RCC 7860 (cell line): Measurements from ENCODE around the gene ACADS.

Source experiments
- DNase-seq: peaks from one replicate; pipeline ENCODE4 v3.0.0-alpha.2; 2015; ENCODE audit warnings: low spot score
- FAIRE-seq: peaks from 2 replicates; lab custom pipeline; 2012; peaks lifted over from hg19 to GRCh38; lab: Jason Lieb, UNC

Gene ACADS

DNA sequence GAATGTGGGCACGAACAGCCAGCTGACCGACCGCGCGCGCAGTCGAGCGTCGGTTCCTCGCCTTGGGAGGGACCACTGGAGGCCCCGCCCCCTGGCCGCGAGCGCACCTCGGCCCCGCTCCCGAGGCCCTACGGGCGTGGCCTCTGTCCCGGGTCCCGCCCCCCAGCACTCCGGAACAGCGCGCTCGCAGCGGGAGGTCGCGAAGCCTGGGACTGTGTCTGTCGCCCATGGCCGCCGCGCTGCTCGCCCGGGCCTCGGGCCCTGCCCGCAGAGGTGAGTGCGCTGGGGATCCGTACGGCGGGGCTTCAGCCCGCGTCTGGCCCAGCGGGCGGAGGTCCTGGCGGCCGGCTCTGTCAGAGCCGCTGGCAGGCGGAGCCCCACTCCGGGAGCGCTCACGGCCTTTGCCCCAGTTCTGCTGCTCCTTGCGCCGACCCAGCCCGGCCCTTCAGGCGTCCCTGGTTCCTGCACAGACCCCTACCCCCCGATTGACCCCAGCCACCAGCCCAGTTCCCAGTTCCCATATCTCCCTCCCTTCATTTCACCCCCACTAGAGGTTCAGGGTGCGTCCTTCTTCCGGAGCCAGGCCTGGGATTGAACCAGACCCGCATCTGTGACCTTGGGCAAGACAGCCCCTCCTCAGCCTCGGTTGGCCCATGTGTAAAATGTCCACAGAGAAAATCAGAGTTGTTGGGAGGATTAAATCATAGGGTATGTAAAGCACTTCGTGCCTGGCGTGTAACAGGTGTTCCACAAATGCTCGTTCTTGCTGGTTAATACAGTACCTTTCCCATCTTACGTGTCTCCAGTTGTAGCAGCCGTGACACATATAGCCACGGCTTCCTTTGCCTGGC lies at the start of gene ACADS:
Gene ACADS (plus strand): TSS at position 168 of the 851 bp plus-strand sequence. CDS start 60 bp downstream, at position 228.
- DNase-seq (peak; percentile 63), FAIRE-seq (no peak)

- DNase-seq = peak; percentile 19
Measured at GRCh38 chr12:120677765-120678473, 47.7 kb upstream of the ACADS start.

DNA sequence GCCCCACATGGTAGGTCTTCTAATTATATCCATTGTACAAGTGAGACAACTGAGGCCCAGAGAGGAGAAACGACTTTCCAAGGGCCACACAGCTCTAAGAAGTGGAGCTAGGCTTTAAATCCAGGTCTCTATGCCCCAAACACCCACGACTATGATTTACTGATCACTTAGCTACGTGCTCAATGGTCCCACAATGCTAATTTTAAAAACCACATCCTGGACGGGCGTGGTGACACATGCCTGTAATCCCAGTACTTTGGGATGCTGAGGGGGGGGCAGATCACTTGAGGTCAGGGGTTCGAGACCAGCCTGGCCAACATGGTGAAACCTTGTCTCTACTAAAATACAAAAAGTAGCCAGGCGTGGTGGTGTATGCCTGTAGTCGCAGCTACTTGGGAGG lies 47.1 kb upstream of the ACADS start:
- DNase-seq (no peak), FAIRE-seq (no peak)

More at GRCh38 chr12:120677765-120678473, 47.7 kb upstream of the ACADS start:
- FAIRE-seq = no peak

GRCh38 chr12:120680165-120680738 lies 45.4 kb upstream of the ACADS start:
- no peak for DNase-seq
- FAIRE-seq = no peak

GRCh38 chr12:120684523-120684932 lies 41.1 kb upstream of the ACADS start:
- FAIRE-seq (no peak), DNase-seq (peak; percentile 35)

DNA sequence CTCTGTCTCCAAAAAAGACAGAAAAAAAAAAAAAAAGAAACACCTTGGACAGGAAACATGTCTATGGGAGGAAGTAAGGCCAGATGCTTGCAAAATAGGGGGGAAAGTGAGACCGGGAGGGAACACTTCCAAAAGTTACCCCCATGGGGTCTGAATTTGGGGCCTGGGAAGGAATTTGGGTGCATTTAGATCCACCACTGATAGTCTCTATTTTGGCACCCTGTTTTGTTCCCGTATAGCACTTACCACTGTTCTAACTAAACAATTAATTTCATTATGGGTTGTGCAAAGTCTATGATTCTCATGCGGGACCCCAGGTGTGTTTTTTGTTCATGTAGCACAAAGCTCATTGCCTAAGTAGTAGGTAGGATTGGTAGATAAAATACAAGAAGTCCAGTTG lies 40.1 kb upstream of the ACADS start:
- FAIRE-seq (no peak), DNase-seq (no peak)

DNA sequence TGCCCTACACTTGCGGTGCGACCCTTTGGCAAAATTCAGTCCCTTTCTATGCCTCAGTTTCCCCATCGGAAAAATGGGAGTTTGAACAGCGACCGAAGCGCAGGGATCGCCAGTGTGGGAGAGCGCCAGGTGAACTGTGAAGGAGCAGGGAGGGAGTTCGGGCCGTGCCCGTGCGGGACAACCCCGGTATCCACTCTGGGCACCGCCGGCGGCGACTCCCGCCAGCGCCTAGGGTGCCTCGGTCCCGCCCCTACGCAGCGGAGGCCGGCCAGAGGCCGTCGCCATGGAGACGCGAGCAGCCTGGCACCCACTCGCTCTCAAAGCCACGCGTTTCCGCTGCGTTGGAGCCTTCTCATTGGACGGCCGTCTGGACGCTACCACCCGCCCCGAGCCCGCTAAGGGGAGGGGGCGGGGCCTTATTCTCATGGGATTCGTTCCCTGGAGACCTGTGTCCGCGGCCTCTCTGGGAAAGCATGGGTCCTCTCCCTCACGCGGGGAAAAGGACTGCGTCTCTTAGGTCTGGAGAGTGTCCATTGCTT lies 39.4 kb upstream of the ACADS start:
- FAIRE-seq (peak; percentile 2), DNase-seq (peak; percentile 92)

GRCh38 chr12:120686690-120687577 lies 38.7 kb upstream of the ACADS start, which contains the start of gene MLEC:
Gene MLEC (plus strand): TSS chr12:120687149. CDS start chr12:120687297, 148 bp downstream.
- peak; percentile 93 for DNase-seq
- FAIRE-seq = peak; percentile 73

- no peak for FAIRE-seq
- DNase-seq = no peak
Measured at GRCh38 chr12:120687578-120688289, 37.9 kb upstream of the ACADS start.

DNA sequence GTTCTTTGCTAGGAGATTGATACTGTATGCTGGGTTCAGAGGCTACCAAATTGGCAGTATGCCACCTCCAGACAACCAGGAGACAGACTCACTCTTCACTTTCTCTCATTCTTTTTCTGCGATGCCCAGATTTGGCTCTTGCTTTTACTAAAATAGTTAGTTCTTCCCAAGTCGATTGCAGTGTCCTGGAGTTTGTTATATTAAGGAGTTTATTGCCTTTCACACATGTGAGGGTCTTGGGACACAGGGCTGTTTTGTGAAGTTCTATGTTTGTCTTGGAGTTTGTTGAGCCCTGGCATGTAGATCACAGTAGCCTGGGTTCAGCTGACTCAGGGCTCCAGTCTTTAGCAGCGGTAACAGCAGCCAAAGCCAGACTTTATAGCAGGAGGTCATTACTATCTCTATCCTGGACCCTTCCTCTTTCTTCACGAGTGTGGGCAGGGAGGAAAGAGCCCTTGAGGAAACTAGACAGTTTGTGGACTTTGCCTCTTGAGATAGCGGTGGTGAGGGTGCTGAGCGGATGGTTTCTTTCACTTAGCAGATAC lies 37.0 kb upstream of the ACADS start:
- peak; percentile 20 for DNase-seq
- no peak for FAIRE-seq

- FAIRE-seq = no peak
- no peak for DNase-seq
Measured at GRCh38 chr12:120689397-120690082, 36.1 kb upstream of the ACADS start.

DNA sequence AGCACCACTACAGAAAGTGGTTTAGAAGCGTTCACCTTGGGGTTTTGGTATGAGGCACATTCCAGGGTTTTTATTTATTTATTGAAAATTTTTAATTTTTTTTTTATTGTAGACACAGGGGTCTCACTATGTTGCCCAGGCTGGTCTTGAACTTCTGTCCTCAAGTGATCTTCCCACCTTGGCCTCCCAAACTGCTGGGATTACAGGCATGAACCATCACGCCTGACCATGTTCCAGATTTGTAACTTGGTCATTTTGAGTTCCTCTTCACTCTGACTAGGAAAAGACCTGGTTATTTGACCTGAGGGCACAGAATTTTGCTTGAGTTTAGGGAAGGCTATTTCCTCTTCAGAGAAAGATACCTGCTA lies 35.6 kb upstream of the ACADS start:
- DNase-seq (no peak), FAIRE-seq (no peak)

- DNase-seq (no peak), FAIRE-seq (no peak)
Measured at GRCh38 chr12:120690978-120691377, 34.6 kb upstream of the ACADS start.

DNA sequence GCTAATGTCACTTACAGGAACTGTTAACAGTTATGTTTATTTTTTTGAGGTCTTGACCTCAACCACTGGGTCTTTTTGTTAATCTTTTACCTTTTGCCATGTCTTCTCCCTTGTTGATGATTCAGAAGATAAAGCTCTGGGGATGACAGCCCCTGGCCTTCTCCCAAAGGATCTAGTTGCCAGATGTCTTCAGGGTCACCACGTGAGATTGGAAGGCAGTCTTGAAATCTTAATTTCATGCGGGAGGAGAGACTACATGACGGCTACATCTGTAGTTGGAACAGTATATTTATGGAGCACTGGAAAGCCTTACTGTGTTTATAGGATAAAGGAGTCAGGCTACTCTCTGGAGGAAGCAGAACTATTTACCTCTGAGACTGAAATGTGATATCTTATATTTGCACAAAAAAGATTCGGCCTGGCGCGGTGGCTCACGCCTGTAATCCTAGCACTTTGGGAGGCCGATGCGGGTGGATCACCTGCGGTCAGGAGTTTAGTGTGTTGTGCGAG lies 33.0 kb upstream of the ACADS start:
- FAIRE-seq (peak; percentile 95), DNase-seq (peak; percentile 83)

DNA sequence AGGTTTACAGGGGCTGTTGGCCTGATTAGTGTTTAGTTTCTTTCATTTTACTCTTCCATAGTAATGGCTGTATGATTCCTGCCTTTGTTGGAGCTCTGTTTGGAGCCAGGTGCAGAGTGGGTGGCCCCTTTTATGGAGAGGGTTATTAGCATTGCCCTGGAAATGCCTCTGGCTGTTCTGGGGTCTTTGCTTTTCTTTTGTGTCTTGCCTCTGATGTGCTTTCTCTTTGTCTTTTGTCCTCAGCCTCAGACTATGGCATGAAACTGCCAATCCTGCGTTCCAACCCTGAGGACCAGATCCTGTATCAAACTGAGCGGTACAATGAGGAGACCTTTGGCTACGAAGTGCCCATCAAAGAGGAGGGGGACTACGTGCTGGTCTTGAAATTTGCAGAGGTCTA lies 31.8 kb upstream of the ACADS start:
- no peak for FAIRE-seq
- no peak for DNase-seq

DNA sequence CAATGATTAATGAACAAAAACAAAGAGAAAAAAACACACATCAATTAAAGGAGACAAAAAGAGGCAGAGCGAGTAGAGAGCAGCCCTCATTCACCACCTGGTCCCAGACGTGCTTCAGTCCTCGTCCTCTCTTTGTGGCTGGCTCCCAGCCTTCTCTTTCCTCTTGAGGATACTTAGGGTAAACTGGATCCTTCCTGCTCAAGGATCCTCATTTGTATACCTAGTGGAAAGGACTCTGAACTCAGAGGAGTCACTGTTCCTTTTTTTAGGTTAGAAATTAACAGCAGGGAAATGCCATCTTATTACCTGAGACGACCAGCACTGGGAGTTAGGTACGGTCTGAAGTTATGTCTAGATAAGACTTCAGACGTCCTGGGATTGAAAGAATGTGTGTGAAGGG lies 29.0 kb upstream of the ACADS start:
- FAIRE-seq (no peak), DNase-seq (no peak)

DNA sequence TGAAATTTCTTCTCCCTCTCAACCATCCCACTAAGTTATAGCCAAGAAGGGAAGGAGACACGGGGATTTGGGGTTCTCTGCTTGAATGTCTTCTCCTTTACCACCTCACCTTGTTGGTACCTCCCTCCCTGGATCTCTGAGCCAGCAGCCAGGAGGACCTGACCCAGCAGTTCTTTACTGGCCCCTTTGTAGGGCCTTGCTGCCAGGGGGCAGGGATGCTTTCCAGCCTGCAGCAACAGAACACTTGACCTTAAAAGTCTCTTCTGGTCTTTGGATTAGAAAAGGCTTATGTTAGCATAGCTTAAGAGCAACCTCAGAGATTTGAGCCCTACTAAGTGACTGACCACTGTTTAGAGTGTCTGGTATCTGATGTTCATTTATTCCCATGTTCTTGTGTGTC lies 28.3 kb upstream of the ACADS start:
- FAIRE-seq = no peak
- DNase-seq = no peak

- DNase-seq (no peak), FAIRE-seq (no peak)
Measured at GRCh38 chr12:120698665-120699064, 27.0 kb upstream of the ACADS start.

GRCh38 chr12:120699553-120699952 lies 26.1 kb upstream of the ACADS start:
- DNase-seq (no peak), FAIRE-seq (no peak)
